A549 (cell line): Measurements from ENCODE around the gene STAT2. TPM values are rescaled to one million over a fixed set of nuclear protein-coding genes. Genes with fewer than 3 reads are reported as not detected.
A peak's percentile ranks its signal among the peaks of the same experiment; 100 is the strongest.

Experiments
- ATAC-seq, 2 experiments: fragments of 200-7000 bp in 1 of 2; fragments of >200 bp in 1 of 2; cut with Nextera tagmentation in 1 of 2; cut with Tn5 transposase in 1 of 2; 3 replicates each; pipeline versions ENCODE4 v1.8.0 to v1.9.1; 2018 to 2020; ENCODE audit warnings: mild to moderate bottlenecking in 1 of 2, moderate library complexity in 1 of 2
- CTCF ChIA-PET: fragments of 300-600 bp; sonication (Branson Sonifier 250); formaldehyde crosslinking; extraction: SDS; loops from one replicate; lab custom pipeline; 2021; ENCODE audit warnings: antibody characterized with exemption, inconsistent platforms; lab: Yijun Ruan, JAX
- POLR2A ChIA-PET: fragments of 350-600 bp; formaldehyde crosslinking; extraction: SDS; loops from one replicate; lab custom pipeline; 2021; ENCODE audit warnings: antibody characterized with exemption, inconsistent platforms; lab: Yijun Ruan, JAX
- DNase-seq, 2 experiments: peaks; one replicate each; pipeline versions ENCODE4 v3.0.0 to v3.0.0-alpha.2; 2011 to 2016; ENCODE audit warnings: low read depth in 1 of 2, low spot score in 1 of 2
- FAIRE-seq: peaks from 2 replicates; lab custom pipeline; 2011; peaks lifted over from hg19 to GRCh38; lab: Jason Lieb, UNC
- H3K27ac ChIP-seq, 2 experiments: fragments of >200 bp; sonication (Bioruptor Twin); formaldehyde crosslinking; 3 replicates each; pipeline ENCODE4 v1.5.1; 2016 to 2017
- H3K4me1 ChIP-seq: fragments of >200 bp; sonication (Bioruptor Twin); formaldehyde crosslinking; 3 replicates; pipeline ENCODE4 v1.6.1; 2016
- H3K4me2 ChIP-seq: fragments of >200 bp; sonication (Bioruptor Twin); formaldehyde crosslinking; 3 replicates; pipeline ENCODE4 v1.6.1; 2016
- H3K4me3 ChIP-seq: fragments of >200 bp; sonication (Bioruptor Twin); formaldehyde crosslinking; 3 replicates; pipeline ENCODE4 v1.5.1; 2016
- H3K9me3 ChIP-seq: fragments of >200 bp; sonication (Bioruptor Twin); formaldehyde crosslinking; 3 replicates; pipeline ENCODE4 v1.6.1; 2016
- BCL3 ChIP-seq: fragments of >200 bp; sonication (Bioruptor Twin); formaldehyde crosslinking; IDR thresholded peaks from 3 replicates; pipeline ENCODE4 v1.6.1; 2016
- CBX2 ChIP-seq: fragments of 200-600 bp; sonication (generic); IDR thresholded peaks from 2 replicates; pipeline ENCODE4 v1.6.1; 2016; ENCODE audit warnings: low read depth, mild to moderate bottlenecking, borderline replicate concordance
- HOXA7 ChIP-seq: fragments of 250-450 bp; sonication (Bioruptor Pico); IDR thresholded peaks from 2 replicates; pipeline ENCODE4 v1.5.0; 2020; ENCODE audit warnings: mild to moderate bottlenecking, moderate library complexity
- JUNB ChIP-seq: fragments of >200 bp; sonication (Bioruptor Twin); formaldehyde crosslinking; IDR thresholded peaks from 2 replicates; pipeline ENCODE4 v1.6.1; 2016
- PHF8 ChIP-seq: fragments of 200-600 bp; sonication (generic); IDR thresholded peaks from 2 replicates; pipeline ENCODE4 v1.6.1; 2016; ENCODE audit warnings: low read depth, mild to moderate bottlenecking, antibody characterized with exemption, moderate library complexity, borderline replicate concordance
- POLR2AphosphoS2 ChIP-seq: conservative IDR thresholded peaks from 2 replicates; pipeline ENCODE4 v1.6.1; 2012; ENCODE audit warnings: low read length, improper control_type of control experiment, inconsistent platforms
- RAD21 ChIP-seq, 2 experiments: fragments of >200 bp in 1 of 2; sonication (Bioruptor Twin) in 1 of 2; formaldehyde crosslinking in 1 of 2; IDR thresholded peaks in 1 of 2; conservative IDR thresholded peaks in 1 of 2; 2 replicates in 1 of 2; 3 replicates in 1 of 2; pipeline ENCODE4 v1.6.1; 2012 to 2018; ENCODE audit warnings: inconsistent platforms in 1 of 2
- SREBF2 ChIP-seq: fragments of 450-650 bp; IDR thresholded peaks from 2 replicates; pipeline ENCODE4 v1.6.1; 2014; ENCODE audit warnings: mild to moderate bottlenecking, moderate library complexity
- TFCP2L1 ChIP-seq: fragments of 250-450 bp; sonication (Bioruptor Pico); IDR thresholded peaks from 2 replicates; pipeline ENCODE4 v1.5.0; 2021; ENCODE audit warnings: mild to moderate bottlenecking
- TP53 ChIP-seq: fragments of 250-450 bp; sonication (Bioruptor Pico); IDR thresholded peaks from 2 replicates; pipeline ENCODE4 v1.5.0; 2021; ENCODE audit warnings: mild to moderate bottlenecking, moderate library complexity
- USF2 ChIP-seq: fragments of 450-650 bp; IDR thresholded peaks from 2 replicates; pipeline ENCODE4 v1.6.1; 2014; ENCODE audit warnings: antibody characterized with exemption
- whole genome bisulfite sequencing: methylation state at CpG from one replicate; pipeline ENCODE4 v1.1.6; 2017; ENCODE audit errors: missing lambda C conversion rate; 5-methylcytosine and 5-hydroxymethylcytosine counted together
- polyA plus RNA-seq, 4 experiments: library from polyadenylated mRNA; depleted of rRNA in 3 of 4; stranded (reverse); fragments of >200 nt; fragmentation: RNase III in 1 of 4; extraction: RNeasy Plus Mini Kit Qiagen cat#74134 plus additional on column Dnase treatment in 1 of 4; gene quantifications; 2 replicates in 3 of 4; 3 replicates in 1 of 4; pipeline ENCODE4 v1.2.3, GENCODE V29; 2011 to 2017
- TF ChIP-seq, protein P1 (sequence below): fragments of 200-600 bp; sonication (generic); IDR thresholded peaks from 2 replicates; pipeline ENCODE4 v1.6.1; 2016; ENCODE audit warnings: antibody characterized with exemption, mild to moderate bottlenecking, moderate library complexity
- TF ChIP-seq, protein P2 (sequence below): fragments of >200 bp; sonication (Bioruptor Twin); formaldehyde crosslinking; IDR thresholded peaks from 2 replicates; pipeline ENCODE4 v1.6.1; 2016

Gene STAT2
- polyA plus RNA-seq, 2 of the 4 experiments (the other 2 are of a cell fraction), result 22.2 to 29.5 TPM

GRCh38 chr12:56382611-56383010 is 22.7 kb upstream of the STAT2 start (continued):
- TF ChIP-seq TP53 (no peak), SREBF2 (no peak), TFCP2L1 (no peak)

DNA sequence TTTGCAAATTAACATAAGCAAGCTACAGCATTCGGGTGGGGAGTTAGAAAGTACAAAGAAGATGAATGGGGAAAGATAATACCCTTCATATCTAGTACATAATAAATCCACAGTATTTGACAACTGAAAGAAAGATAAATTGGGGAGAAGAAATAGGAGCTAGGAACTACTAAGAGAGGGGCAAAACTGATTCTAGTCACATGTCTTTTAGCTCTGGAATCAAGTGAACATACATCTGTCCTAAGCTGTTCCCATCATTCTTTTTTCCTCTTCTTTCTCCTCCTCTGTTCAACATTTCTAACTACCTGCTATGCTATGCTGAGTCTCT is 18.0 kb upstream of the STAT2 start:
- CTCF ChIA-PET, result interaction anchor here (0.6 to 2.6 kb wide), 5 partner anchors 8 to 446 kb away, joined by 3 to 9 read pairs (median 3); no protein-coding TSS in a partner anchor
- no peak for FAIRE-seq
- ATAC-seq, result no peak
- Histone ChIP-seq H3K4me3 (no peak overlapping the region), H3K27ac (no peak overlapping the region), H3K4me2 (no peak overlapping the region), H3K4me1 (no peaks in the 10 kb centered on the region), H3K9me3 (peaks cover 8% of the 10 kb centered on the region; the same call in 1 of the 3 replicates)
- POLR2A ChIA-PET, result interaction anchor here (0.5 kb wide), 1 partner anchor 20 kb away, joined by 4 read pairs; no protein-coding TSS in a partner anchor
- TF ChIP-seq JUNB, result no peak
- TF ChIP-seq, protein P1, sequence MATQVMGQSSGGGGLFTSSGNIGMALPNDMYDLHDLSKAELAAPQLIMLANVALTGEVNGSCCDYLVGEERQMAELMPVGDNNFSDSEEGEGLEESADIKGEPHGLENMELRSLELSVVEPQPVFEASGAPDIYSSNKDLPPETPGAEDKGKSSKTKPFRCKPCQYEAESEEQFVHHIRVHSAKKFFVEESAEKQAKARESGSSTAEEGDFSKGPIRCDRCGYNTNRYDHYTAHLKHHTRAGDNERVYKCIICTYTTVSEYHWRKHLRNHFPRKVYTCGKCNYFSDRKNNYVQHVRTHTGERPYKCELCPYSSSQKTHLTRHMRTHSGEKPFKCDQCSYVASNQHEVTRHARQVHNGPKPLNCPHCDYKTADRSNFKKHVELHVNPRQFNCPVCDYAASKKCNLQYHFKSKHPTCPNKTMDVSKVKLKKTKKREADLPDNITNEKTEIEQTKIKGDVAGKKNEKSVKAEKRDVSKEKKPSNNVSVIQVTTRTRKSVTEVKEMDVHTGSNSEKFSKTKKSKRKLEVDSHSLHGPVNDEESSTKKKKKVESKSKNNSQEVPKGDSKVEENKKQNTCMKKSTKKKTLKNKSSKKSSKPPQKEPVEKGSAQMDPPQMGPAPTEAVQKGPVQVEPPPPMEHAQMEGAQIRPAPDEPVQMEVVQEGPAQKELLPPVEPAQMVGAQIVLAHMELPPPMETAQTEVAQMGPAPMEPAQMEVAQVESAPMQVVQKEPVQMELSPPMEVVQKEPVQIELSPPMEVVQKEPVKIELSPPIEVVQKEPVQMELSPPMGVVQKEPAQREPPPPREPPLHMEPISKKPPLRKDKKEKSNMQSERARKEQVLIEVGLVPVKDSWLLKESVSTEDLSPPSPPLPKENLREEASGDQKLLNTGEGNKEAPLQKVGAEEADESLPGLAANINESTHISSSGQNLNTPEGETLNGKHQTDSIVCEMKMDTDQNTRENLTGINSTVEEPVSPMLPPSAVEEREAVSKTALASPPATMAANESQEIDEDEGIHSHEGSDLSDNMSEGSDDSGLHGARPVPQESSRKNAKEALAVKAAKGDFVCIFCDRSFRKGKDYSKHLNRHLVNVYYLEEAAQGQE, result no peak
- DNase-seq, result no peak
- 56% methylated on average over 1 of the region's 1 CpG for WGBS

GRCh38 chr12:56377310-56377988 is 17.5 kb upstream of the STAT2 start:
- ATAC-seq (peak; percentile 66 to 80), FAIRE-seq (no peak), DNase-seq (peak in 1 of 2 experiments; percentile 48)
- Histone ChIP-seq H3K4me3 (no peak overlapping the region), H3K27ac (no peak overlapping the region), H3K4me1 (no peaks in the 10 kb centered on the region), H3K9me3 (peaks cover 8% of the 10 kb centered on the region; the same call in 1 of the 3 replicates), H3K4me2 (no peak overlapping the region)
- 70% methylated on average over 4 of the region's 4 CpGs for WGBS
- ChIA-PET POLR2A (interaction anchor here (0.5 kb wide), 1 partner anchor 20 kb away, joined by 4 read pairs; no protein-coding TSS in a partner anchor), CTCF (interaction anchor here (0.9 to 2.6 kb wide), 5 partner anchors 8 to 87 kb away, joined by 3 to 9 read pairs (median 4); no protein-coding TSS in a partner anchor)
- TF ChIP-seq SREBF2 (no peak), RAD21 (conservative IDR thresholded peaks at IDR 0.05 in 1 of 2, IDR thresholded peaks at IDR 0.05 in 1 of 2) (peak in 1 of 2 experiments; percentile 46; a peak in 2 of 5 replicates), USF2 (no peak), BCL3 (no peak)

DNA sequence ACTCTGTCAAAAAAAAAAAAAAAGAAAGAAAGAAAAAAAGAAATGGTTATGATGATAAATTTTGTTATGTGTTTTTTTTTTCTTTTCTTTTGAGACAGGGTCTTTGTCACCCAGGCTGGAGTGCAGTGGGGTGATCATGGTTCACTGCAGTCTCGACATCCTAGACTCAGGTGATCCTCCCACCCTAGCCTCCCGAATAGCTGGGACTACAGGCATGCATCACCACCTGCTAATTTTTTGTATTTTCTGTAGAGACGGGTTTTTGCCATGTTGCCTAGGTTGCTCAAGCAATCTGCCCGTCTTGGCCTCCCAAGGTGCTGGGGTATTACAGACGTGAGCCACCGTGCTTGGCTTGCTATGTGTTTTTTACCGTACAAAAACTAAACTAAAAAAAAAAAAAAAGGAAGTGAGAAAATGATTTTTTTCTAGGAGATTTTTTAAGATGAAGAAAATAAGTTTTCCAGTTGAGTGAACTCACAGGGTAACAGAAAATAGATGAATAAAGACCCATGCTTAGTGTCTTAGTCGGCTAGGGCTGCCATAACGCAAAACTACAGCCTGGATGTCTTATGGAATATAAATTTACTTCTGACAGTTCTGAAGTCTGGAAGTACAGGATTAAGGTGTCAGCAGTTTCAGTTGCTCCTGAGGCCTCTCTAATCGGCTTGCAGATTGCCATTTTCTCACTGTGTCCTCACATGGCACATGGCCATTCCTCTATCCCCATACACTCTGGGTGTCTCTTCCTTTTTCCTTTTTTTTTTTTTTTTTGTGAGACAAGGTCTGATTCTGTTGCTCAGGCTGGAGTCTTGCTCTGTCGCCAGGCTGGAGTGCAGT is 15.9 kb upstream of the STAT2 start:
- Histone ChIP-seq H3K9me3 (peaks cover 8% of the 10 kb centered on the region; the same call in 1 of the 3 replicates), H3K4me3 (no peak overlapping the region), H3K27ac (no peak overlapping the region), H3K4me2 (no peak overlapping the region), H3K4me1 (no peaks in the 10 kb centered on the region)
- POLR2A ChIA-PET, result no interaction called here
- ATAC-seq (peak in 1 of 2 experiments; percentile 26; a peak in 2 of 6 replicates), FAIRE-seq (no peak), DNase-seq (no peak)
- CTCF ChIA-PET, result interaction anchor here (0.7 to 2.6 kb wide), 4 partner anchors 50 to 248 kb away, joined by 3 to 7 read pairs (median 4); partner anchors contain the start of gene ESYT1
- WGBS, result 63% methylated on average over 11 of the region's 11 CpGs
- TF ChIP-seq, protein P2, sequence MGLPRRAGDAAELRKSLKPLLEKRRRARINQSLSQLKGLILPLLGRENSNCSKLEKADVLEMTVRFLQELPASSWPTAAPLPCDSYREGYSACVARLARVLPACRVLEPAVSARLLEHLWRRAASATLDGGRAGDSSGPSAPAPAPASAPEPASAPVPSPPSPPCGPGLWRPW, result no peak
- TF ChIP-seq HOXA7 (CRISPR knock-in tag) (no peak), PHF8 (no peak), POLR2AphosphoS2 (no peak), CBX2 (no peak)
